Right lobe of liver (tissue), 6 donors: ENCODE measurements around the gene CLCN4. TPM values are rescaled to one million over a fixed set of nuclear protein-coding genes. Genes with fewer than 3 reads are reported as not detected.

Source experiments
- ATAC-seq, 4 donors: fragments of 200-7000 bp; cut with Tn5 transposase; one replicate each; pipeline ENCODE4 v1.9.1; 2020; ENCODE audit warnings: mild to moderate bottlenecking in 4 of 4, moderate library complexity in 4 of 4
- DNase-seq, 3 donors: peaks; one replicate each; pipeline ENCODE4 v3.0.0-alpha.2; 2020
- H3K27ac ChIP-seq, 3 donors: fragments of 200-600 bp; one replicate each; pipeline ENCODE4 v1.8.0; 2022
- H3K27me3 ChIP-seq, 2 donors: fragments of 200-600 bp; one replicate each; pipeline ENCODE4 v1.8.0; 2022
- H3K36me3 ChIP-seq, 4 donors: fragments of 200-600 bp; sonication (generic) in 1 of 4; one replicate each; pipeline versions ENCODE4 v1.5.1 to v1.8.0; 2017 to 2022; ENCODE audit warnings: control low read depth in 1 of 4
- H3K4me1 ChIP-seq, 4 donors: fragments of 200-600 bp; sonication (generic) in 1 of 4; one replicate each; pipeline versions ENCODE4 v1.5.1 to v1.8.0; 2017 to 2022; ENCODE audit warnings: control low read depth in 1 of 4
- H3K4me3 ChIP-seq, 3 donors: fragments of 200-600 bp; one replicate each; pipeline ENCODE4 v1.8.0; 2022
- H3K9me3 ChIP-seq, 4 donors: fragments of 200-600 bp; sonication (generic) in 1 of 4; one replicate each; pipeline versions ENCODE4 v1.5.1 to v1.8.0; 2017 to 2022; ENCODE audit warnings: control low read depth in 1 of 4
- CTCF ChIP-seq, 4 donors: fragments of 200-600 bp in 3 of 4; fragments of 450-650 bp in 1 of 4; IDR thresholded peaks; one replicate each; pipeline versions ENCODE4 v1.5.1 to v1.8.0; 2016 to 2022; ENCODE audit warnings: antibody characterized with exemption in 4 of 4, mild to moderate bottlenecking in 2 of 4
- POLR2A ChIP-seq: fragments of 450-650 bp; IDR thresholded peaks from one replicate; pipeline ENCODE4 v1.6.1; 2017; ENCODE audit warnings: antibody characterized with exemption, mild to moderate bottlenecking
- WGBS: methylation state at CpG from one replicate; pipeline ENCODE4 v1.1.6; 2018; ENCODE audit warnings: low coverage, low lambda C conversion rate; ENCODE audit not compliant: insufficient coverage; ENCODE audit errors: missing lambda C conversion rate; 5-methylcytosine and 5-hydroxymethylcytosine counted together
- intact Hi-C, 2 donors: fragments of 100-400 bp; cut with DNase I; formaldehyde crosslinking; loops; one replicate each; pipeline versions ENCODE4 v1.11.2 to v1.14.1; 2022
- total RNA-seq, 6 experiments: library from RNA; depleted of rRNA in 2 of 6; stranded (reverse); fragments of >200 nt in 2 of 6; fragmentation: NEBNext Ultra II Directional in 3 of 6; extraction: Animal tissue kit (Norgen Biotek cat#: 25700) in 3 of 6; gene quantifications; one replicate each; pipeline versions ENCODE4 v1.1.0 to v1.2.4, GENCODE V29; 2016 to 2023
- donor health status: DM: no; HTN: yes; CAD: no.
- donor health status: DM: no; HTN: no; CAD: no.
- donor health status: DM: no; HTN: no; CAD: no.
- donor health status: DM: no; HTN: yes; CAD: no.
- donor health status: DM: no; HTN: yes; CAD: no.

Gene CLCN4
- total RNA-seq, 6 experiments from 2014 or later: 3.5 to 5.5 (median 4.0) TPM

- H3K27ac ChIP-seq: no peak overlapping the region
- no peak for ATAC-seq
- intact Hi-C loops: no loop called here
Observed at GRCh38 chrX:10175319-10175871, 18.6 kb downstream of the CLCN4 start.

GRCh38 chrX:10176121-10177003 lies 19.6 kb downstream of the CLCN4 start:
- ATAC-seq: peak; percentile 35 to 62 (median 53)
- peak overlapping the region in 2 of 3 donors; percentile 47 to 60 for H3K27ac ChIP-seq

More at GRCh38 chrX:10175319-10175871, 18.6 kb downstream of the CLCN4 start:
- H3K9me3 ChIP-seq: no peaks in the 10 kb centered on the region
- TF ChIP-seq POLR2A (no peak), CTCF (IDR thresholded peaks at IDR 0.05) (no peak)
- 59% methylated on average over 8 of the region's 8 CpGs for WGBS
- H3K27me3 ChIP-seq: no peaks in the 10 kb centered on the region
- no peak overlapping the region for H3K4me3 ChIP-seq
- no peak for DNase-seq
- peaks cover 0 to 11% (median 4%) of the 10 kb centered on the region in 4 donors for H3K4me1 ChIP-seq
- no peaks in the 10 kb centered on the region for H3K36me3 ChIP-seq

GRCh38 chrX:10177004-10177396 lies 20.2 kb downstream of the CLCN4 start:
- 55% methylated on average over 7 of the region's 7 CpGs for WGBS
- no peak overlapping the region for H3K4me3 ChIP-seq
- ATAC-seq (no peak), DNase-seq (no peak)
- H3K27ac ChIP-seq: peak overlapping the region in 2 of 3 donors; percentile 47 to 60
- no peak for TF ChIP-seq CTCF (IDR thresholded peaks at IDR 0.05)
- TF ChIP-seq POLR2A: no peak
- no peaks in the 10 kb centered on the region for H3K27me3 ChIP-seq
- H3K9me3 ChIP-seq: no peaks in the 10 kb centered on the region
- intact Hi-C loops: no loop called here
- no peaks in the 10 kb centered on the region for H3K36me3 ChIP-seq
- H3K4me1 ChIP-seq: peaks cover 0 to 11% (median 4%) of the 10 kb centered on the region in 4 donors

More at GRCh38 chrX:10176121-10177003, 19.6 kb downstream of the CLCN4 start:
- Histone ChIP-seq H3K9me3 (no peaks in the 10 kb centered on the region), H3K4me1 (peaks cover 0 to 11% (median 4%) of the 10 kb centered on the region in 4 donors), H3K36me3 (no peaks in the 10 kb centered on the region), H3K27me3 (no peaks in the 10 kb centered on the region), H3K4me3 (no peak overlapping the region)
- TF ChIP-seq POLR2A: no peak
- TF ChIP-seq CTCF (IDR thresholded peaks at IDR 0.05): no peak
- DNase-seq: peak in 2 of 3 donors; percentile 60 to 68
- WGBS: 48% methylated on average over 14 of the region's 16 CpGs
- intact Hi-C loops: no loop called here

GRCh38 chrX:10177601-10178000 lies 20.8 kb downstream of the CLCN4 start:
- WGBS: 58% methylated on average over 3 of the region's 3 CpGs
- no peaks in the 10 kb centered on the region for H3K27me3 ChIP-seq
- DNase-seq (no peak), ATAC-seq (no peak)
- H3K36me3 ChIP-seq: no peaks in the 10 kb centered on the region
- H3K4me3 ChIP-seq: no peak overlapping the region
- H3K4me1 ChIP-seq: peaks cover 0 to 11% (median 4%) of the 10 kb centered on the region in 4 donors
- H3K9me3 ChIP-seq: no peaks in the 10 kb centered on the region
- no peak for TF ChIP-seq CTCF (IDR thresholded peaks at IDR 0.05)
- intact Hi-C loops: no loop called here
- H3K27ac ChIP-seq: peak overlapping the region in 1 of 3 donors; percentile 60
